ENCODE data around the gene PNPLA6. TPM values are rescaled to one million over a fixed set of nuclear protein-coding genes. Genes with fewer than 3 reads are reported as not detected.

Gene PNPLA6
- total RNA-seq, 1 donor from 2014 or later, result 47.4 TPM

GRCh38 chr19:7507884-7508283, 27.6 kb upstream of the PNPLA6 start:
- Histone ChIP-seq H3K36me3 (no peaks in the 10 kb centered on the region), H3K27ac (no peak overlapping the region), H3K4me3 (no peak overlapping the region), H3K4me1 (peaks cover 15% of the 10 kb centered on the region), H3K9me3 (no peaks in the 10 kb centered on the region), H3K27me3 (no peaks in the 10 kb centered on the region)
- DNase-seq (ENCODE audit: extremely low spot score in 2 of 2), result no peak
- no peak for TF ChIP-seq CTCF (IDR thresholded peaks at IDR 0.05)
- TF ChIP-seq POLR2A (IDR thresholded peaks at IDR 0.05), result no peak
- no peak for TF ChIP-seq POLR2AphosphoS5 (IDR thresholded peaks at IDR 0.05; ENCODE audit: insufficient read depth in 1 of 2, low read depth in 1 of 2)
- intact Hi-C loops (cut with DNase I), result no loop called here

GRCh38 chr19:7509625-7510024, 25.9 kb upstream of the PNPLA6 start:
- H3K4me3 ChIP-seq, result no peak overlapping the region
- H3K9me3 ChIP-seq, result no peaks in the 10 kb centered on the region
- no peak for TF ChIP-seq POLR2AphosphoS5 (IDR thresholded peaks at IDR 0.05; ENCODE audit: insufficient read depth in 1 of 2, low read depth in 1 of 2)
- no peak for TF ChIP-seq POLR2A (IDR thresholded peaks at IDR 0.05)
- TF ChIP-seq CTCF (IDR thresholded peaks at IDR 0.05), result no peak
- intact Hi-C loops (cut with DNase I), result no loop called here
- no peak overlapping the region for H3K27ac ChIP-seq
- H3K4me1 ChIP-seq, result peaks cover 15% of the 10 kb centered on the region
- H3K27me3 ChIP-seq, result no peaks in the 10 kb centered on the region
- no peaks in the 10 kb centered on the region for H3K36me3 ChIP-seq
- no peak for DNase-seq (ENCODE audit: extremely low spot score in 2 of 2)

- H3K27me3 ChIP-seq, result no peaks in the 10 kb centered on the region
- no peak overlapping the region for H3K4me3 ChIP-seq
- H3K36me3 ChIP-seq, result no peaks in the 10 kb centered on the region
- TF ChIP-seq POLR2A (IDR thresholded peaks at IDR 0.05), result no peak
- TF ChIP-seq CTCF (IDR thresholded peaks at IDR 0.05), result no peak
- no peak for TF ChIP-seq POLR2AphosphoS5 (IDR thresholded peaks at IDR 0.05; ENCODE audit: insufficient read depth in 1 of 2, low read depth in 1 of 2)
- no peak overlapping the region for H3K27ac ChIP-seq
- DNase-seq (ENCODE audit: extremely low spot score in 2 of 2), result no peak
- intact Hi-C loops (cut with DNase I), result no loop called here
- H3K9me3 ChIP-seq, result no peaks in the 10 kb centered on the region
- peaks cover 12% of the 10 kb centered on the region for H3K4me1 ChIP-seq
Measured at GRCh38 chr19:7512400-7512851, 23.1 kb upstream of the PNPLA6 start.

GRCh38 chr19:7513809-7514642, 21.5 kb upstream of the PNPLA6 start:
- no peaks in the 10 kb centered on the region for H3K27me3 ChIP-seq

More at GRCh38 chr19:7513809-7514642, 21.5 kb upstream of the PNPLA6 start:
- H3K4me3 ChIP-seq, result no peak overlapping the region
- H3K4me1 ChIP-seq, result peaks cover 13% of the 10 kb centered on the region
- no peak overlapping the region for H3K27ac ChIP-seq
- H3K36me3 ChIP-seq, result no peaks in the 10 kb centered on the region
- intact Hi-C loops (cut with DNase I), result no loop called here
- TF ChIP-seq POLR2AphosphoS5 (IDR thresholded peaks at IDR 0.05; ENCODE audit: insufficient read depth in 1 of 2, low read depth in 1 of 2), result no peak
- TF ChIP-seq POLR2A (IDR thresholded peaks at IDR 0.05), result no peak
- TF ChIP-seq CTCF (IDR thresholded peaks at IDR 0.05), result no peak
- H3K9me3 ChIP-seq, result no peaks in the 10 kb centered on the region
- no peak for DNase-seq (ENCODE audit: extremely low spot score in 2 of 2)
